KMS-11 (cell line): ENCODE results near the gene XKR3.
"Not testable (repeated sequence)": the region's sequence is repeated elsewhere in the genome, so short reads cannot be mapped to it uniquely, and the experiment has no call there.

Experiments used
- H2AFZ ChIP-seq: fragments of 200-600 bp; sonication (generic); 2 replicates; pipeline ENCODE4 v1.6.1; 2016; ENCODE audit warnings: antibody characterized with exemption, mixed run types, low read depth
- H3K27ac ChIP-seq: fragments of 200-600 bp; sonication (generic); 2 replicates; pipeline ENCODE4 v1.6.1; 2016; ENCODE audit warnings: mild to moderate bottlenecking, mixed run types
- H3K27me3 ChIP-seq: fragments of 200-600 bp; sonication (generic); 2 replicates; pipeline ENCODE4 v1.6.1; 2017; ENCODE audit warnings: mild to moderate bottlenecking, low read depth, mixed run types, moderate library complexity; ENCODE audit not compliant: insufficient read depth
- H3K36me3 ChIP-seq: fragments of 200-600 bp; sonication (generic); 2 replicates; pipeline ENCODE4 v1.6.1; 2017; ENCODE audit warnings: mild to moderate bottlenecking, mixed run types; ENCODE audit not compliant: insufficient read depth
- H3K4me1 ChIP-seq: fragments of 200-600 bp; sonication (generic); 2 replicates; pipeline ENCODE4 v1.6.1; 2016; ENCODE audit warnings: mild to moderate bottlenecking, low read depth, mixed run types; ENCODE audit not compliant: poor library complexity, severe bottlenecking
- H3K4me2 ChIP-seq: fragments of 200-600 bp; sonication (generic); 2 replicates; pipeline ENCODE4 v1.7.0; 2016; ENCODE audit warnings: mild to moderate bottlenecking, mixed run types
- H3K4me3 ChIP-seq: fragments of 200-600 bp; sonication (generic); IDR thresholded peaks from 2 replicates; pipeline ENCODE4 v1.6.1; 2017; ENCODE audit warnings: low read depth, low read length, mixed read lengths; ENCODE audit not compliant: insufficient read depth
- H3K79me2 ChIP-seq: fragments of 200-600 bp; sonication (generic); 2 replicates; pipeline ENCODE4 v1.6.1; 2016; ENCODE audit warnings: low read depth, mixed run types; ENCODE audit not compliant: insufficient read depth
- H3K9ac ChIP-seq: fragments of 200-600 bp; sonication (generic); 2 replicates; pipeline ENCODE4 v1.6.1; 2016; ENCODE audit warnings: mild to moderate bottlenecking, mixed run types
- H4K20me1 ChIP-seq: fragments of 200-600 bp; sonication (generic); 2 replicates; pipeline ENCODE4 v1.6.1; 2016; ENCODE audit warnings: mild to moderate bottlenecking, mixed run types; ENCODE audit not compliant: insufficient read depth
- CTCF ChIP-seq: fragments of 200-600 bp; sonication (generic); conservative IDR thresholded peaks from 2 replicates; pipeline ENCODE4 v1.6.1; 2017; ENCODE audit warnings: low read depth, mild to moderate bottlenecking, antibody characterized with exemption, low read length, moderate library complexity, mixed read lengths

The XKR3 gene

GRCh38 chr22:16824716-16825687, at the start of gene XKR3:
TSS of gene XKR3 (minus strand) at chr22:16825411. CDS start at chr22:16808073, 17,338 bp downstream.
- Histone ChIP-seq H3K27ac (no peak within 1 kb of the TSS), H3K36me3 (no peaks in the 10 kb centered on the region), H3K4me2 (no peak within 1 kb of the TSS), H3K79me2 (no peaks in the 10 kb centered on the region), H2AFZ (no peak within 1 kb of the TSS), H4K20me1 (no peaks in the 10 kb centered on the region), H3K9ac (no peak within 1 kb of the TSS), H3K27me3 (no peaks in the 10 kb centered on the region), H3K4me1 (no peaks in the 10 kb centered on the region), H3K4me3 (no peak within 1 kb of the TSS)
- TF ChIP-seq CTCF = no peak

GRCh38 chr22:16869640-16870039, 44.4 kb upstream of the XKR3 start:
- H3K4me1 ChIP-seq, H3K9ac ChIP-seq, H3K36me3 ChIP-seq, H4K20me1 ChIP-seq, H3K4me3 ChIP-seq, H2AFZ ChIP-seq, H3K27ac ChIP-seq, H3K79me2 ChIP-seq, H3K4me2 ChIP-seq, H3K27me3 ChIP-seq: not testable (repeated sequence)

- Histone ChIP-seq H3K36me3 (no peaks in the 10 kb centered on the region), H3K9ac (no peak overlapping the region), H3K4me1 (no peaks in the 10 kb centered on the region), H3K79me2 (no peaks in the 10 kb centered on the region), H3K27me3 (no peaks in the 10 kb centered on the region), H3K4me3 (no peak overlapping the region), H4K20me1 (no peaks in the 10 kb centered on the region), H2AFZ (no peak overlapping the region), H3K4me2 (no peak overlapping the region), H3K27ac (no peak overlapping the region)
- TF ChIP-seq CTCF = no peak
Measured at GRCh38 chr22:16866167-16866566, 41.0 kb upstream of the XKR3 start.

- H3K36me3 ChIP-seq, H3K27ac ChIP-seq, H3K4me3 ChIP-seq, H3K4me2 ChIP-seq, H2AFZ ChIP-seq, H3K27me3 ChIP-seq, H3K9ac ChIP-seq, H3K79me2 ChIP-seq, H3K4me1 ChIP-seq, H4K20me1 ChIP-seq: not testable (repeated sequence)
Measured at GRCh38 chr22:16856851-16857250, 31.6 kb upstream of the XKR3 start.

GRCh38 chr22:16854631-16855030, 29.4 kb upstream of the XKR3 start:
- H3K9ac ChIP-seq = no peak overlapping the region
- no peaks in the 10 kb centered on the region for H3K27me3 ChIP-seq
- no peak for TF ChIP-seq CTCF
- no peak overlapping the region for H3K27ac ChIP-seq
- H3K79me2 ChIP-seq = no peaks in the 10 kb centered on the region
- no peaks in the 10 kb centered on the region for H3K36me3 ChIP-seq
- H4K20me1 ChIP-seq = no peaks in the 10 kb centered on the region
- no peak overlapping the region for H3K4me2 ChIP-seq
- no peak overlapping the region for H2AFZ ChIP-seq
- no peaks in the 10 kb centered on the region for H3K4me1 ChIP-seq
- H3K4me3 ChIP-seq = no peak overlapping the region

- H3K4me2 ChIP-seq, H3K9ac ChIP-seq, H3K27me3 ChIP-seq, H3K36me3 ChIP-seq, H2AFZ ChIP-seq, H4K20me1 ChIP-seq, H3K4me1 ChIP-seq, H3K79me2 ChIP-seq, H3K4me3 ChIP-seq, H3K27ac ChIP-seq: not testable (repeated sequence)
Measured at GRCh38 chr22:16851268-16851996, 26.2 kb upstream of the XKR3 start.
